ENCODE results near the gene MAPK10.

Gene MAPK10

GRCh38 chr4:86269354-86269753 is 90.5 kb downstream of the MAPK10 start:
- no peaks in the 10 kb centered on the region for H3K36me3 ChIP-seq (ENCODE audit: insufficient read depth, low read length)
- H3F3A ChIP-seq (ENCODE audit: low read depth), result no peaks in the 10 kb centered on the region
- no peaks in the 10 kb centered on the region for H3K27me3 ChIP-seq (ENCODE audit: insufficient read depth, low read length, poor library complexity, severe bottlenecking)
- H3K79me2 ChIP-seq (ENCODE audit: insufficient read depth, low read length), result no peaks in the 10 kb centered on the region
- H3K4me3 ChIP-seq (ENCODE audit: low read length, poor library complexity, severe bottlenecking), result no peak overlapping the region
- no peaks in the 10 kb centered on the region for H3K9me3 ChIP-seq (ENCODE audit: insufficient read depth, low read depth, low read length)
- no peaks in the 10 kb centered on the region for H3K4me1 ChIP-seq (ENCODE audit: insufficient read depth, low read length, poor library complexity, severe bottlenecking)
- no peak for TF ChIP-seq EZH2phosphoT487 (IDR thresholded peaks at IDR 0.05; ENCODE audit: borderline replicate concordance)
- H3K4me2 ChIP-seq (ENCODE audit: low read depth, low read length, poor library complexity, severe bottlenecking), result no peak overlapping the region
- H3K9ac ChIP-seq (ENCODE audit: low read depth, low read length, poor library complexity, severe bottlenecking), result no peak overlapping the region
- no peaks in the 10 kb centered on the region for H3K9me2 ChIP-seq (replicated peaks; ENCODE audit: low read depth, low read length)
- H2AFZ ChIP-seq (ENCODE audit: low read length), result no peak overlapping the region
- H4K20me1 ChIP-seq (ENCODE audit: insufficient read depth, low read length, poor library complexity, severe bottlenecking), result no peaks in the 10 kb centered on the region

- H3K27me3 ChIP-seq (ENCODE audit: insufficient read depth, low read length, poor library complexity, severe bottlenecking), result no peaks in the 10 kb centered on the region
- H3K79me2 ChIP-seq (ENCODE audit: insufficient read depth, low read length), result no peaks in the 10 kb centered on the region
- no peak overlapping the region for H3K4me3 ChIP-seq (ENCODE audit: low read length, poor library complexity, severe bottlenecking)
- no peaks in the 10 kb centered on the region for H3K9me3 ChIP-seq (ENCODE audit: insufficient read depth, low read depth, low read length)
- H3K9me2 ChIP-seq (replicated peaks; ENCODE audit: low read depth, low read length), result no peaks in the 10 kb centered on the region
- no peaks in the 10 kb centered on the region for H3K4me1 ChIP-seq (ENCODE audit: insufficient read depth, low read length, poor library complexity, severe bottlenecking)
- no peaks in the 10 kb centered on the region for H3F3A ChIP-seq (ENCODE audit: low read depth)
- TF ChIP-seq CTCF (conservative IDR thresholded peaks at IDR 0.05; ENCODE audit: low read length) (no peak), EZH2phosphoT487 (IDR thresholded peaks at IDR 0.05; ENCODE audit: borderline replicate concordance) (no peak)
- no peak overlapping the region for H2AFZ ChIP-seq (ENCODE audit: low read length)
- no peaks in the 10 kb centered on the region for H4K20me1 ChIP-seq (ENCODE audit: insufficient read depth, low read length, poor library complexity, severe bottlenecking)
- no peak overlapping the region for H3K9ac ChIP-seq (ENCODE audit: low read depth, low read length, poor library complexity, severe bottlenecking)
- H3K4me2 ChIP-seq (ENCODE audit: low read depth, low read length, poor library complexity, severe bottlenecking), result no peak overlapping the region
- no peaks in the 10 kb centered on the region for H3K36me3 ChIP-seq (ENCODE audit: insufficient read depth, low read length)
Measured at GRCh38 chr4:86264241-86264640, 95.6 kb downstream of the MAPK10 start.

- Histone ChIP-seq H3K36me3 (ENCODE audit: insufficient read depth, low read length) (no peaks in the 10 kb centered on the region), H3K79me2 (ENCODE audit: insufficient read depth, low read length) (no peaks in the 10 kb centered on the region), H2AFZ (ENCODE audit: low read length) (no peak overlapping the region), H3K4me3 (ENCODE audit: low read length, poor library complexity, severe bottlenecking) (no peak overlapping the region), H3K4me2 (ENCODE audit: low read depth, low read length, poor library complexity, severe bottlenecking) (no peak overlapping the region), H3K9me2 (replicated peaks; ENCODE audit: low read depth, low read length) (no peaks in the 10 kb centered on the region), H3K27me3 (ENCODE audit: insufficient read depth, low read length, poor library complexity, severe bottlenecking) (no peaks in the 10 kb centered on the region), H3K9me3 (ENCODE audit: insufficient read depth, low read depth, low read length) (no peaks in the 10 kb centered on the region), H4K20me1 (ENCODE audit: insufficient read depth, low read length, poor library complexity, severe bottlenecking) (no peaks in the 10 kb centered on the region), H3F3A (ENCODE audit: low read depth) (no peaks in the 10 kb centered on the region), H3K9ac (ENCODE audit: low read depth, low read length, poor library complexity, severe bottlenecking) (no peak overlapping the region), H3K4me1 (ENCODE audit: insufficient read depth, low read length, poor library complexity, severe bottlenecking) (no peaks in the 10 kb centered on the region)
- TF ChIP-seq CTCF (conservative IDR thresholded peaks at IDR 0.05; ENCODE audit: low read length), result no peak
- TF ChIP-seq EZH2phosphoT487 (IDR thresholded peaks at IDR 0.05; ENCODE audit: borderline replicate concordance), result no peak
Measured at GRCh38 chr4:86261636-86262035, 98.2 kb downstream of the MAPK10 start.

- no peak for TF ChIP-seq CTCF (conservative IDR thresholded peaks at IDR 0.05; ENCODE audit: low read length)
- no peak for TF ChIP-seq EZH2phosphoT487 (IDR thresholded peaks at IDR 0.05; ENCODE audit: borderline replicate concordance)
- Histone ChIP-seq H3K4me2 (ENCODE audit: low read depth, low read length, poor library complexity, severe bottlenecking) (no peak overlapping the region), H3K4me3 (ENCODE audit: low read length, poor library complexity, severe bottlenecking) (no peak overlapping the region), H3K27me3 (ENCODE audit: insufficient read depth, low read length, poor library complexity, severe bottlenecking) (no peaks in the 10 kb centered on the region), H3K79me2 (ENCODE audit: insufficient read depth, low read length) (no peaks in the 10 kb centered on the region), H3K9me3 (ENCODE audit: insufficient read depth, low read depth, low read length) (no peaks in the 10 kb centered on the region), H3K9me2 (replicated peaks; ENCODE audit: low read depth, low read length) (no peaks in the 10 kb centered on the region), H3F3A (ENCODE audit: low read depth) (no peaks in the 10 kb centered on the region), H3K9ac (ENCODE audit: low read depth, low read length, poor library complexity, severe bottlenecking) (no peak overlapping the region), H2AFZ (ENCODE audit: low read length) (no peak overlapping the region), H3K36me3 (ENCODE audit: insufficient read depth, low read length) (no peaks in the 10 kb centered on the region), H4K20me1 (ENCODE audit: insufficient read depth, low read length, poor library complexity, severe bottlenecking) (no peaks in the 10 kb centered on the region), H3K4me1 (ENCODE audit: insufficient read depth, low read length, poor library complexity, severe bottlenecking) (no peaks in the 10 kb centered on the region)
Measured at GRCh38 chr4:86256086-86256485, 103.8 kb downstream of the MAPK10 start.

All from Loucy (cell line).